ENCODE data around the gene TERT.

DNA sequence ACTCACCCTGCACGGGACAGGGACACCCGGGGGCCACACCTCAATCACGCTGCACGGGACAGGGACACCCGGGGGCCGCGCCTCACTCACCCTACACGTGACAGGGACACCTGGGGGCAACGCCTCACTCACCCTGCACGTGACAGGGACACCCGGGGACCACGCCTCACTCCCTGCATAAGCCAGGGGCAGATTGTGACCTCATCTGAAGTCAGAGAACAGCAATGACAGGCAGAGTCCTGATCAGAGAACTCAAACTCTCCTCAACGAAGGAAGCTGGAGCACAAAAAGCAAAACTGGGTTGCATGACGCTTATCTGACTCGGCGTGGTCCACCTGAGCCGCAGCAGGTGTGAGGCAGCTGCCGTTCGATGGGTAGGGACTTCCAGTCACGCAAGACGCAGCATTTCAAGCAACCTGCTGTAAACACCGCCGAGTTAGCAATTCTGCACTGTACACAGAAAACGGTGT lies 3.2 kb downstream of the TERT start:
- no peak for TF ChIP-seq CTCF (conservative IDR thresholded peaks at IDR 0.05; ENCODE audit: low read length)
- no peak for TF ChIP-seq EZH2phosphoT487 (IDR thresholded peaks at IDR 0.05; ENCODE audit: borderline replicate concordance, low read depth, low read length)
